RWPE1 (cell line): ENCODE measurements around the gene TOR1A.
"Not testable (repeated sequence)": the region's sequence is repeated elsewhere in the genome, so short reads cannot be mapped to it uniquely, and the experiment has no call there.

Source experiments
- CTCF ChIA-PET: fragments of 350-600 bp; sonication (Branson Sonifier 250); formaldehyde crosslinking; extraction: SDS; loops from one replicate; lab custom pipeline; 2021; lab: Yijun Ruan, JAX
- POLR2A ChIA-PET: fragments of 400-600 bp; formaldehyde crosslinking; extraction: SDS; loops from one replicate; lab custom pipeline; 2020; ENCODE audit warnings: antibody characterized with exemption; ENCODE audit not compliant: low non-redundant PET; lab: Yijun Ruan, JAX
- DNase-seq: peaks from one replicate; pipeline ENCODE4 v3.0.0; 2012; ENCODE audit warnings: low spot score
- H3K27ac ChIP-seq: fragments of 450-650 bp; 2 replicates; pipeline ENCODE4 v1.5.1; 2017
- TF ChIP-seq, protein P1 (sequence below): fragments of 450-650 bp; conservative IDR thresholded peaks from 2 replicates; pipeline ENCODE4 v1.5.1; 2017; ENCODE audit warnings: low read depth, mild to moderate bottlenecking

TOR1A gene

DNA sequence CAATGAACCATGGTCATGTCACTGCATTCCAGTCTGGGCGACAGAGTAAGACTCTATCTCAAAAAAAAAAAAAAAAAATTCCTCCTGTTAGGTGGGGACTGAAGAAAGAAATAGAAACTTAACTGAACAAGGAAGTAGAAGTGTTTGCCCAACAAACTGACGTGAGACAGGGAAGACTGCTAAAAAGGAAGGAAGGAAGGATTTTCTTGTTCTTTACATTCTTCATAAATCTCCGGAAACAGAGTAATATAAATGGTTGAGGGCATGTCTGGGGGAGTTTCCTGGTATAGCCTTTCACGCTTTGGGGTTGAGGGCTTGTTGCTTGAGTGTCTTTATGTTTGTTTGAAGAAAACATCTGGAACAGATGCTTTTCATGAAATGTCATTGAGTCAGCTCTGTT lies 17.9 kb downstream of the TOR1A start:
- ChIA-PET POLR2A (no interaction called here), CTCF (no interaction called here)
- TF ChIP-seq, protein P1, sequence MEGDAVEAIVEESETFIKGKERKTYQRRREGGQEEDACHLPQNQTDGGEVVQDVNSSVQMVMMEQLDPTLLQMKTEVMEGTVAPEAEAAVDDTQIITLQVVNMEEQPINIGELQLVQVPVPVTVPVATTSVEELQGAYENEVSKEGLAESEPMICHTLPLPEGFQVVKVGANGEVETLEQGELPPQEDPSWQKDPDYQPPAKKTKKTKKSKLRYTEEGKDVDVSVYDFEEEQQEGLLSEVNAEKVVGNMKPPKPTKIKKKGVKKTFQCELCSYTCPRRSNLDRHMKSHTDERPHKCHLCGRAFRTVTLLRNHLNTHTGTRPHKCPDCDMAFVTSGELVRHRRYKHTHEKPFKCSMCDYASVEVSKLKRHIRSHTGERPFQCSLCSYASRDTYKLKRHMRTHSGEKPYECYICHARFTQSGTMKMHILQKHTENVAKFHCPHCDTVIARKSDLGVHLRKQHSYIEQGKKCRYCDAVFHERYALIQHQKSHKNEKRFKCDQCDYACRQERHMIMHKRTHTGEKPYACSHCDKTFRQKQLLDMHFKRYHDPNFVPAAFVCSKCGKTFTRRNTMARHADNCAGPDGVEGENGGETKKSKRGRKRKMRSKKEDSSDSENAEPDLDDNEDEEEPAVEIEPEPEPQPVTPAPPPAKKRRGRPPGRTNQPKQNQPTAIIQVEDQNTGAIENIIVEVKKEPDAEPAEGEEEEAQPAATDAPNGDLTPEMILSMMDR: no peak
- H3K27ac ChIP-seq: no peak overlapping the region
- no peak for DNase-seq

DNA sequence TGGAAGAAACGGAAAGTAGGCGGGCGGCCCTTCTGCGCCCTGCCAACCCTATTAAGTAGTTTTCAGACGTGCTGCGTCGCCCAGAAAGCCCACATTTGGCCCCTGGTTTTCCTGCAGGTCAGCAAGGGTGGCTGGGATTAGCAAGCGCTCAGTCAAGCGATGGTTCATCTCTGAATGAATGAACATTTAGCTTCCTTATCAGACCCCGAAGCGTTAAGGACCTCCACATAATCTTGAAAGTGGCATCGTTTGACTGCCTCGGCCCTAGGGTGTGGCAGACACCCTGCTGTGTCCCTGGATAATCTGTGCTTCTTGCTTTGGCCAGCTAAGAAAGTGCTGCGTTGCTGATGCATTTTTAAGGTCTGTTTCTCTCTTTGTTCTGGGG lies 20.3 kb downstream of the TOR1A start:
- peak overlapping the region; percentile 76 for H3K27ac ChIP-seq
- CTCF ChIA-PET: interaction anchor here (0.6 to 1.2 kb wide), 5 partner anchors 13 to 106 kb away, joined by 3 to 6 read pairs (median 4); no protein-coding TSS in a partner anchor
- TF ChIP-seq, protein P1: no peak
- no peak for DNase-seq
- POLR2A ChIA-PET: no interaction called here

DNA sequence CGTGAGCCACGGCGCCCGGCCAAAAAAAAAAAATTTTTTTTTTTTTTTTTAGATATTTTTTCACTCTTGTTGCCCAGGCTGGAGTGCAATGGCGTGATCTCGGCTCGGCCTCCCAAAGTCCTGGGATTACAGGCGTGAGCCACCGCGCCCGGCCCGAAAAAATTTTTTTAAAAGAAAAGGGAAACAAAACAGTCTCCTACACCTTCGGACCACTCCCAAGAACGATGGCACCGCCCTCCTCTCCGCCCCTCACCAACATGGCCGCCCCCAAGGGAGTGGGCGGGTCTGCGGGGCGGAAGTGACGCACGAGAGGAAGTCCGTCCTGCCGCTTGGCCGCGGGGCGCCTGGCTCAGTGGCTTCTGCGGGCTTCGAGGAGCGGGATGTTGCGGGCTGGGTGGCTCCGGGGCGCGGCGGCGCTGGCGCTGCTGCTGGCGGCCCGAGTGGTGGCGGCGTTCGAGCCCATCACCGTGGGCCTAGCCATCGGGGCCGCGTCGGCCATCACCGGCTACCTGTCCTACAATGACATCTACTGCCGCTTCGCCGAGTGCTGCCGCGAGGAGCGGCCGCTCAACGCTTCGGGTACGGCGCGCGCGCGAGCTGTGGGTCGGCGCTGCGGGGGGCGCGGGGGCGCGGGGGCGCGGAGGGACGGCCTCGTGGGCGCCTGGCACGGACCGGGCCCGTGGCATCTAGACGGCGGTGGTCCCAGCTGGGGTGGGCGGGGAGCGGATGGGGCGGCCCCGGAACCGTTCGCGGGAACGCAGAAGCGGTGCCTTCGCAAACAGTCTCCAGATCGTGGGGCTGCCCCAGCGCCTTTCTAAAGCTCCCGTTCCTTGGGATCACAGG lies 20.9 kb downstream of the TOR1A start, which contains the start of gene TOR1B:
Gene TOR1B, plus strand, starts transcription at position 352 of the 843 bp plus-strand sequence. Its CDS starts 29 bp downstream, at position 381.
- POLR2A ChIA-PET: no interaction called here
- CTCF ChIA-PET: interaction anchor here (0.6 to 1.2 kb wide), 5 partner anchors 15 to 106 kb away, joined by 3 to 6 read pairs (median 6); no protein-coding TSS in a partner anchor
- TF ChIP-seq, protein P1: no peak
- peak; percentile 92 for DNase-seq
- H3K27ac ChIP-seq: peak within 1 kb of the TSS; percentile 76

DNA sequence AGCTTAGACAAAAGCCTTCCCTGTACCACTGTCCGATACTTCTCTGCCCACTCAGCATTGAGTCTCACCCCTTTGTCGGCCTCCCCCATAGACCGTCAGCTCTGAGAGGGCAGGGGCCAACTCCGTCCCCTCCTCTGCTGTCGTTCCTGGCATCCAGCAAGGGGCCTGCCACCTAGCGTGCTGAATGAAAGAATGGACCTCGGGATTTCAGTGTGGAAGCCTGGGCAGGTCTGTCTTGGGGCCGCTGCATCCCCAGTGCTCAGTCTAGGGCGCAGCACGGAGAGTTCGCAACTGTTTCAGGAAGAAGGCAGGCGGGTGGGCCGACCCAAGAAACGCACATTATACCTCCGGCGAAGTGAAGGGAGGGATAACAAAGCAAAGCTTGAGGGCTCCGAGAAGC lies 22.4 kb downstream of the TOR1A start:
- POLR2A ChIA-PET: interaction anchor here (0.6 kb wide), 1 partner anchor 99 kb away, joined by 3 read pairs; no protein-coding TSS in a partner anchor
- no peak for DNase-seq
- CTCF ChIA-PET: interaction anchor here (1.0 kb wide), 1 partner anchor 75 kb away, joined by 3 read pairs; no protein-coding TSS in a partner anchor
- TF ChIP-seq, protein P1: no peak
- H3K27ac ChIP-seq: 0 out of 2 replicates have a peak overlapping the region, but pooled peaks have one; percentile 17

DNA sequence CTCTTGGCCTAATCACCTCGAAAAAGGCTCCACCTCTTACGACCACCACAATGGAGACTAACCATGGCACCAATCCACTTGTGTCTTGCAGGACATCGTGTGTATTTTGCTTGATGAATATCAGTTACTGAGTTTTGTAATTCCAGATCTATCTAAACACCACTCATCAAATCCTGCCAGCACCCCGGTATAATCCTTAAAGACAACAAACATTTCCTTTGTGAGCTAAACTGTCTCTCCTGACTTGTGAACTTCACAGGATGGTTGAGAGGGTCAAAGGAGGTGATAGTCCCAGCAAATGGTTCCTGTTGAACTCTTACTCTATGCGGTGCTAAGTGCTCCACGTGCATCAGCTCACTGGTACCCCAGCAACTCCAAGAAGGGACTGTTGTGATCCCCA lies 25.0 kb downstream of the TOR1A start:
- TF ChIP-seq, protein P1: no peak
- no peak overlapping the region for H3K27ac ChIP-seq
- ChIA-PET POLR2A (interaction anchor here (0.5 to 0.7 kb wide), 2 partner anchors 68 to 70 kb away, joined by 6 to 9 read pairs; no protein-coding TSS in a partner anchor), CTCF (interaction anchor here (1.1 kb wide), 1 partner anchor 8 kb away, joined by 5 read pairs; no protein-coding TSS in a partner anchor)
- no peak for DNase-seq

DNA sequence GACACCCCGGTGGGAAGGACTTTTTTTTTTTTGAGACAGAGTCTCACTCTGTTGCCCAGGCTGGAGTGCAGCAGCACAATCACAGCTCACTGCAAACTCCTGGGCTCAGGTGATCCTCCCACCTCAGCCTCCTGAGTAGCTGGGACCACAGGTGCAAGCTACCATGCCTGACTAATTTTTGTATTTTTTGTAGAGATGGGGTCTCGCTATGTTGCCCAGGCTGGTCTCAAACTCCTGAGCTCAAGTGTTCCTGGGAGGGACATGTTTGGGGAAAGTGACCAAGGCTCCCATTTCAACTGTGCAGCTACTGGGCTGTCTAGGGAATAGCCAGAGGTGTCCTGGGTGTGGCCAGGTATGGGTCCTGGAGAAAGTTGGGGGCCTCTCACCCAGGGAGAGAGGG lies 27.9 kb downstream of the TOR1A start:
- POLR2A ChIA-PET, H3K27ac ChIP-seq, DNase-seq: not testable (repeated sequence)
- CTCF ChIA-PET: interaction anchor here (0.6 to 1.4 kb wide), 5 partner anchors 58 to 165 kb away, joined by 4 to 7 read pairs (median 6); no protein-coding TSS in a partner anchor
